GOT3 (cell line): ENCODE measurements around the gene MRPL18.
"Not testable (repeated sequence)": the region's sequence is repeated elsewhere in the genome, so short reads cannot be mapped to it uniquely, and the experiment has no call there.

Experiments used
- DNase-seq: peaks from one replicate; lab custom pipeline; 2025; ENCODE audit warnings: mixed read lengths; lab: John Stamatoyannopoulos, UW

MRPL18 gene

DNA sequence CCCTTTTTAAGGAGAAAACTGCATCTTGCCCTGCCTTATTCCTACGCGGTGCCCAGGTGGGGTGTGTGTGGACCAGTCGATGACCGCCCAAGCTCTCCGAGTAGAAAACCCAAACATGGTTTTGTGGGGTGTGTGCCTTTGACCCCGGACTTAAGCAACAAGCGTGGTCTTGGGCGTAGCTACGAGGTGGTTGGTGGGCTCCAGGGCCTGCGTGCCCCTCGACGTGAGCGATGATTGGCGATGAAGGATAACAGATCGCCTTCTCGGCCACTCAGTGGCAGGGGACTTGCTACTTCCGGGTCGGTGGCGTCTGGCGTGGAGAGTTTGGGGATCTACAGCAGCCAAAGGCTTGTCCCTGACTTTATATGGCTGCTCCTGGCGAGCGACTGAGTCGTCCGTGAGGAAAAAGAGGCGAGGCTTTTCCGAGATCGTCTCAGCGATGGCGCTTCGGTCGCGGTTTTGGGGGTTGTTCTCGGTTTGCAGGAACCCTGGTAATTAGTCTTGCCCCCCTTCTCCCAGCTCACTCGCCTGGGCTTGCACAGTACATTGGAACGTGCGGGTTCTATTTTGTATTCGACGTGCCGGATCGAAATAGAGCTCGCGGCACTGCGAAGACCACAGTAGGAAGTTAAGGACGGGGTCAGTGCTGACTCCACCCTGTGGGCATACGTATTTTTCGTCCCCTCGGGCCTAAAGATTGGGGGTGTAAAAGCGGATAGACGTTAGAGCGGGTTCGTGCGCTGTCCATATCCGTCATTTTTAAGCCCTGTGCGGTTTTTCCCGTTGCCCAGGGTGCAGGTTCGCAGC lies at the start of gene MRPL18:
Gene MRPL18, plus strand, starts transcription at position 319 of the 807 bp plus-strand sequence. Its CDS starts 121 bp downstream, at position 440.
- DNase-seq = peak; percentile 48

DNA sequence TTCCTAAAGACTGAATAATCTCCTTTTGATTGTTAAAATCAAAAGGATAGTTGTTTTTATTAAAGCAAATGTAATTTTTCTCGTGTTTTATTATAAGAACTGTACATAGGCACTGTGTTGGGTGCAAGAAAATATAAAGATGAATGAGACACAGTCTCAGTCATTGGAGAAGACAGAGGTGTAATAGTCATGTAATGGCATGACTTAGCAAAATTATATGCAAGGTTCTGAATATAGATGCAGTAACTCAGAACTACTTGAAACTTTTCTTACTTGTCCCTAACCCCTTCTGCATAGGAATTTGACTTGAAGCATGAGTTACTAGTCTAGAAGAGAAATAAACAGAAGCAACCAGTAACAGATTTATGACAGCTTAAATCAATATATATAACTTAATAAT lies 48.1 kb upstream of the MRPL18 start:
- DNase-seq = no peak

DNA sequence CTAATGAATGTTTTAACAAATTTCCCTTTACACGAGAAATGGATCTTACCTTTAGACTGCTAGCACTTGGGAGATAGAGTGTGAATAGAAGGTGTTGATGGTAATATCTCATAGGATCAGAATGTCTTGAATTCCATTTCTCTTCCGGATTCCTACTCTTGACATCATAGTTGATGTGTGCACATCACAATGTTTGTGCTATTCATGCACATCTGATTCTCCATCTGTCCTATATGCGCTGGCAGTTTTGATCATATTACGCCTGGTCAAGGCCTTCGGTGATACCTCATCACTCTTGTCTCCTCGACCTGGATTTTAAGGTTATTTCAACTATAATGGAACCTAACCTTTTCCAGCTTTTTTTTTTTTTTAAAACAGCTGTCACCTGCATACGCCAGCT lies 45.2 kb upstream of the MRPL18 start:
- DNase-seq = no peak

DNA sequence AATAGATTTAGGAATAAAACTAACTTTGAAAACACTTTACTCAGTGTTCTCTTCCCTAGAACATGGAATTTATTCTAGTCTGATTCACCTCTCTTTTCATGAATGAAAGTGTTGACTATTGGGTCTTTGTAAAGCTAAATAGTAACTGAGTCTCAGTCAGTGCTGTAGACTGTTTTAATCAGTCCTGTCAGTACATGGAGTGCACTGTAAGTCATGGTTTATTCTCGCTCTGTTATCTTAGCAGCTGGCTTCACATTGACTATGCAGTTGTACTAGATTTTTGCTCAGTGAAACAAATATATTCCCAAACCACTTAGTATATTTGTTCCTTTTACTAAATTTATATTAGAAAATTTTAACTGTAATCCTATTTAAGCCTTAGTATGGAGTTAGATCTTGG lies 43.5 kb upstream of the MRPL18 start:
- DNase-seq = no peak

DNA sequence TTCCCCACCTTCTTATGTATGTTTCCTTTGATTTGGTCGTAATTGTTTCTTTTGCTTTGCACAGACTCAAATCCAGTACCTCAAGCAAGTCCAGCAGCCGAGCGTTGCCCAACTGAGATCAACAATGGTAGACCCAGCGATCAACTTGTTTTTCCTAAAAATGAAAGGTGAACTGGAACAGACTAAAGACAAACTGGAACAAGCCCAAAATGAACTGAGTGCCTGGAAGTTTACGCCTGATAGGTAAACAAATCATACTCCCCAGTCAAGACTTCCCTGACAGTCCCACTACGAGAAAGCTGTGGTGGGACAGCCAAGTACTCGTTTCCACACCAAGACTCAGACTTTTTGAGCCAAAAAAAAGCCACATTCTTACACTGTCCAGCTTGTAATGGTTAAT lies 42.1 kb upstream of the MRPL18 start:
- not testable (repeated sequence) for DNase-seq

DNA sequence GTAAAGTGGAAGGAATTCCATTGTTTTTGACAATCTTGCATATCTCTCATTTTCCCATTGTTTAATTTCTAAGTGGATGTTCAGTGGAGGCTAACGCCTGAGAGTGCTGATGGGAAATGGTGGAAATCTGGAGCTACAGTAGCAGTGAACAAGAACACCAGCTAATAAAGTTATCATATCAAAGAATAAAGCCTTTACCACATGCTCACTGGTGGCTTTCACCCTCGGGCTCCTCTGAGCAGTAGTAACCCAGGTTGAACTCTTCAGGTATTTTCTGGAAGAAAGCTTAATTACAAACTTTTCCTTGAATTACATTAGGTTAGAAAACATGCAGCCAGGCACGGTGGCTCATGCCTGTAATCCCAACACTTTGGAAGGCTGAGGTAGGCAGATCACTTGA lies 38.8 kb upstream of the MRPL18 start:
- DNase-seq = no peak

DNA sequence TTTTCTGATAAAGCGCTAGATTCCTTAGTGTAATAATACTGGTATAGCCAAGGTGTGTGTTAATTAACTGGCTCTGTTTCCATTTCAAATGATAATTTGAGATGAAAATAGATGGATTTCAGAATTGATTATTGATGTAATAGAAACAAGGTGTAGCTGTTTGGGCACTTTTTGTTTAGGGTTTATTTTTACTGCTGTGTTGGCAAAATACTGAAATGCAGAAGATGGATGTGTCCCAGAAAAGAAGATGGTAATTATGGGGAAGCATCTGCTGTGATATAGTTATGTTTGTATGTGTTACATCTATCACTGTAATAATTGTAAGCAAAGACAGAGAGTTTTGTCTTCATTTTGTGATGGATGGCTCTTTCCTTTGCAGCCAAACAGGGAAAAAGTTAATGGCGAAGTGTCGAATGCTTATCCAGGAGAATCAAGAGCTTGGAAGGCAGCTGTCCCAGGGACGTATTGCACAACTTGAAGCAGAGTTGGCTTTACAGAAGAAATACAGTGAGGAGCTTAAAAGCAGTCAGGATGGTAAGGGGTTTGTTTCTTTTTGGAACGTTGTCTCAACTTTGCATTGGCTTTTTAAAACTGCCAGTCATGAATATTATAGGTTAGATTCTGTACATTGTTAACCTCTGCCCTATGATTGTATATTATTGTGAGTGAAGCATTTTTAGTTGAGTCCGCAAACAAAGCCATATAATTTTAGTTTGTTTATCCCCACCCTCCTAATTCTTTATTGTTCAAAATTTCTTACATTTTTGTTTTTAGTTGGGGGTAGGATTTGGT lies 37.0 kb upstream of the MRPL18 start:
- DNase-seq = no peak

DNA sequence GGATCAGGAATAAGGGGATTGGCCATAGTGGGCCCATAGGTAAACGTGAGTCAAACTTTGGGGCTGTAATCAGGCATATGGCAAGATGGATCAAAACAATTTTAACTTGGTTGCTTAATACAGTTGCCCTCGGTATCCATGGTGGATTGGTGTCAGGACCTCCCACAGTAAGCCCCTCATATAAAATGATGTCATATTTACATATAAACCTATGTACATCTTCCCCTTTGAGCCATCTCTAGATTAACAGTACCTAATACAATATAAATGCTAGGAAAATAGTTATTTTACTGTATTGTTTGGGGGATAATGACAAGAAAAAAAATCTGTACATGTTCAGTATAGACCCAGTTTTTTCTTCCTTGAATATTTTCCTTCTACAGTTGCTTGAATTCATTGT lies 35.9 kb upstream of the MRPL18 start:
- DNase-seq = no peak

DNA sequence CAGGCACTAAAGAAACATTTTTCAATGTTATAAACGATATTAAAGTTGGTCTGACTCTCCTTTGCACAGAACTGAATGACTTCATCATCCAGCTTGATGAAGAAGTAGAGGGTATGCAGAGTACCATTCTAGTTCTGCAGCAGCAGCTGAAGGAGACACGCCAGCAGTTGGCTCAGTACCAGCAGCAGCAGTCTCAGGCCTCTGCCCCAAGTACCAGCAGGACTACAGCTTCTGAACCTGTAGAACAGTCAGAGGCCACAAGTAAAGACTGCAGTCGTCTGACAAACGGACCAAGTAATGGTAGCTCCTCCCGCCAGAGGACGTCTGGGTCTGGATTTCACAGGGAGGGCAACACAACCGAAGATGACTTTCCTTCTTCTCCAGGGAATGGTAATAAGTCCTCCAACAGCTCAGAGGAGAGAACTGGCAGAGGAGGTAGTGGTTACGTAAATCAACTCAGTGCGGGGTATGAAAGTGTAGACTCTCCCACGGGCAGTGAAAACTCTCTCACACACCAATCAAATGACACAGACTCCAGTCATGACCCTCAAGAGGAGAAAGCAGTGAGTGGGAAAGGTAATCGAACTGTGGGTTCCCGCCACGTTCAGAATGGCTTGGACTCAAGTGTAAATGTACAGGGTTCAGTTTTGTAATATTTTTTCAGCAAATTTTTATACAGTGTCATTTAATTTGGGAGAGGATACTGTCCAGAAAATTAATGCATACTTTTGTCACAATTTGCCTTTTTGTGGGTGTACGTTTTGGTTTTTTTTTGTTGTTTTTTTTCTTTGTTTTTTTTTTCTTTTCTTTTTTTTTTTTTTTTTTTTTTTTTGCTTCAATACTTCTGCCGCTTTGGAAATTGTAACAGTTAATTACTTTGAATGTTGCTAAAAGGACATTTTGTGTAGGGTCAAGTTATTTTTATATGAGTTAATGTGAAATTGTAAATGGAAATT lies 35.0 kb upstream of the MRPL18 start:
- no peak for DNase-seq

DNA sequence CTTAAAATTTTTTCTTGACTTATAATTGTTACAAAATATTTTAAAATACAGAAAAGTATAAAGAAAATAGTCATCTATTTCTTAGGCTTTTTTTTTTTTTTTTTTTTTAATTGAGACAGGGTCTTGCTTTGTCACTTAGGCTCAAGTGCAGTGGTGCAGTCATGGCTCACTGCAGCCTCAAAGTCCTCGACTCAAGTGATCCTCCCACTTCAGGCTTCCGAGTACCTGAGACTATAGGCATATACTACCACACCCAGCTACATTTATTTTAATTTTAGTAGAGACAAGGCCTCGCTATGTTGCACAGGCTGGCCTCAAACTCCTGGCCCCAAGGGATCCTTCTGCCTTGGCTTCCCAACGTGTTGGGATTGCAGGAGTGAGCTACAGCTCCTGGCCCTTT lies 33.8 kb upstream of the MRPL18 start:
- DNase-seq = no peak

DNA sequence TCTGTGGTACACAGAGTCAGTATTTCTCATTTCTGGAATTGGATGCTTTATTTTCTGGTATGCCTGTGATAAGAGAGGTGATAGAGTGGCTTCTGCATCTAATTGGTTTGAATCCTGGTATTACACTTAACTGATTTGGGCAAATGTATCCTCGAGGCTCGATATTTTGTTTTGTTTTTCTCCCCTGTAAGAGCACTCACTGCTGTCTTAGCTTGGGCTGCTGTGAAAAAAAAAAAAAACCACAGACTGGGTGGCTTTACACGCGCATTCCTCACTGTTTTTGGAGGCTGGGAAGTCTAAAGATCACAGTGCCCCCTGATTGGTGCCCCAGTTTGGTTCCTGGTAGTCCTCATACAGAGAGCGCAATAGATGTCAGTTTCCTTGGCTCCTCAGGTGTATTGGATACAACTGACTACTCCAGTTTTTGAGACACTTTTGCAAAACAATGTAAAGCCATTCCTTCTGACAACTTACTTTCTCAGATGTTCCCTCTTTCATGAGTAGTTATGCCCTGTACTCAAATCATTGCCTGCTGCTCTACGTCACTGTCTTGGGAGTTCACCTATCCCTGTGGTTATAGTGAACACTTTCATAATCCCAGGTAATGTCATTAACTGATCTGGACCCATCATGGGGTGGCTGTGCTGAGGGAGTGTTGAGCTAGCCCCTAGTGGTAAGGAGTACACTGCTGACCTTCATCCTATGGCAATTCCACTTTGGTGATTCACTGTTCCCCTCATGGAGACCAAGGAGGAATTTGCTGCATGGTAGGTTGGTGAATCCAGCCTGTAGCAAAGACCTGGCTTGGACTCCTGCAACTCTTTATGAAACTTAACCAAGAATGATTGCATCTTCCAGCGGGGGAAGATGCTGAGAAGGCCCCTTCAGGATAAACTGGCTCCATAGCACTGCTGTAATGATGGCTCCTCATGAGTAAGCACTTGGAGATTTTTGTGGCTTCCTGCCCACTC lies 32.0 kb upstream of the MRPL18 start:
- no peak for DNase-seq

DNA sequence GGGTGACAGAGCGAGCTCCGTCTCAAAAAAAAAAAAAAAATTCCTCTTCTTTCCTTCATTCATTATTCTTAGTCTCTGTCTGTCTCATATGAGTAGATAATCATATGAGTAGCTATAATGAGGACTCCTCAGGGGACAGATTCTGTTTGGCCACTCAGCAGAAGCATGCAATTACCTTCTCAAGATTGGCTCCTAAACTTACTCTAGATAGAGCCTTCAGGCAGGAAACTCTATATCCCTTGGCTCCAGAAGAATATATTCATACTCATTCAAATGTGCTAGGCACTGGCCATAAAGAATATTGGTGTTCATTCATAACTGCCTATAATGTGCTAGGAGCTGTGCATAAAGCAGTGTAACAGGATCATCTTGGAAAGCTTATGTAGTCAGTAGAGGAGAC lies 30.6 kb upstream of the MRPL18 start:
- DNase-seq = no peak

DNA sequence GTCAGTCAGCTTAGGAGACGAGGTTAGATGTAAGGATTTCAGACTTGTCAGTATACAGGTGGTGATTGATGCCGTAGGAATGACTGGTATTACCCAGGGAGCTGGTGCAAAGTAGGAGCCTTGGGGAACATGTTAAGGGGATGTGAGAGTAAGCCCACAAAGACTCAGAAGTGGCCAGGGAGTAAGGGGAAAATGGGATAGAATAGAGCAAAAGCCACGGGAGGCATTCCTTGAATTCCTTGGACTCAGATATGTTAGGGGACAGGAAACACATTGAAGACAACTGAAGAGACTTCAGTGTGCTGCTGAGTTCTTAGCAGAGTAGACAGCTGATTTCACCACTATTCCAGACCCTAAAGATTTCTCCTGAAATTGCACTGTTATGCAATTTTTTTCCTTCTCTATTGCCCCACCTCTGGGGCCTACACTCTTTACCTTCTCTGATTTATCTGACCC lies 29.6 kb upstream of the MRPL18 start:
- DNase-seq = no peak

DNA sequence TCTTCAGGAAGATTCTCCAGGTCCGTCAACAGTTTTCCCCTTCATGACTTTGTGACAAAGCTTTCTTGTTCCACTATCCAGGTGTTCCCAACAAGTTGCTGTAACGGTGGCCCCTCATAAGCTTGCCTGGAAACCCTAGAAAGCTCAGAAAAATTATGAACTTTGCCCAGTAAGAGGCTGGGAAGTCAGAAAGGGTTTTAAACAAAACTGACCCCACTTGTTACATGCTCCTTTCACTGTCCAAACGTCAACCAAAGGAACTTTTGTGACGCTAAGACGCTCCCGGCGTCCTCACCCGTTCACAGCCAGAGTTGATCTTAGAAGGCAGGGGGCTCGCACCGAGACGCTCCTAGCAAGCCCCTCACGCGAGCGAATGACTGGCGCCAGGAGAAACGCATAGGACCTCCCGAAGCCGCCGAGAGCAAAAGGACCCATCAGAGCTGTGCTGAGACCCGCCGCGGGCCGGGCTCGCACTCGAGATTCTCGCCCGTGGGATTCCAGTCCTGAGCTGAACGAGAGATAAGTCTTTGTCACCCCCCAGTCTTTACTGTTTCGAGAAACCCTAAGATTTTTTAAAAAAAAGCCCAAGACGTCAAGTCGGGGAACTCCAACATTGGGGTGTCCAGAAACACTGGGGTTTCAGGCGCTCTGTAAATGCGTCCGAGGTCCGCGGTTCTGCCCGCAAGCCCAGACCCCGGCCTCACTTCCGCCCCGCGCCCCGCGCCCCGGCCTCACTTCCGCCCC lies 29.0 kb upstream of the MRPL18 start:
- no peak for DNase-seq

DNA sequence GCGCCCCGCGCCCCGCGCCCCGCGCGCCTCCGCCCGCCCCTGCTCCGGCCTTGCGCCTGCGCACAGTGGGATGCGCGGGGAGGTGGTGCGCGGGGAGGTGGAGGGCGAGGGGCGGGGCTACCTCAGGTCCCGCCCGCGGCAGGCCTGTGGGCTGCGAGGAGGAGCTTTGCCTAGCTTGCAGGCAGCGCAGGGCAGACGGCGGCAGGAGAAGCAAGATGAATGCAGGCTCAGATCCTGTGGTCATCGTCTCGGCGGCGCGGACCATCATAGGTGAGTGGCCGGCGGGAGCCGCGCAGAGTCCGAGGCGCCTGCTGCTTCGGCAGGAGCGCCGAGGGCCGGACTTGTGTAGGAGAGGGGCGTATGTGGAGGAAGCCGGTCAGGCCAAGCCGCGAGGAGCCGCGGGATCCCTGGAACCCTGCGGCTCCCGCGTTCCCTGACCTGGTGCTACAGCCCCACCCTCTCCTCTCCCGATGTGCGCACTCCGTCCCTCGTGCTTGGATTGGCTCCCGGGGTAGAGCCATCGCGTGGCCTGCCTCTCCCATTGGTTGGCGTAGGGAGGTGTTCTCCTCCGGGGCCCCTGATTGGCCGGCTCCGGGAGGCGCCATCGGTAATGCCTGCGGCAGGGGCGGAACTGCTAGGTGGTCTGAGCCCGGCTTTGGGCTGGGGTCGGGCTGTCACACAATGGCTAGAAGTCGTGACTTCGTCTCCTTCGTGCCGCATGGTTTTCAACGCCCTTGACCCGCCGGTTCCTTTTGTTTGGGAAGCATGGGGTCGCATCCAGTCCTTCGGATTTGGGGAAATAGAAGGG lies 28.2 kb upstream of the MRPL18 start, which contains the start of gene ACAT2:
Gene ACAT2, plus strand, starts transcription at position 173 of the 808 bp plus-strand sequence. Its CDS starts 43 bp downstream, at position 216.
- DNase-seq = peak; percentile 76

DNA sequence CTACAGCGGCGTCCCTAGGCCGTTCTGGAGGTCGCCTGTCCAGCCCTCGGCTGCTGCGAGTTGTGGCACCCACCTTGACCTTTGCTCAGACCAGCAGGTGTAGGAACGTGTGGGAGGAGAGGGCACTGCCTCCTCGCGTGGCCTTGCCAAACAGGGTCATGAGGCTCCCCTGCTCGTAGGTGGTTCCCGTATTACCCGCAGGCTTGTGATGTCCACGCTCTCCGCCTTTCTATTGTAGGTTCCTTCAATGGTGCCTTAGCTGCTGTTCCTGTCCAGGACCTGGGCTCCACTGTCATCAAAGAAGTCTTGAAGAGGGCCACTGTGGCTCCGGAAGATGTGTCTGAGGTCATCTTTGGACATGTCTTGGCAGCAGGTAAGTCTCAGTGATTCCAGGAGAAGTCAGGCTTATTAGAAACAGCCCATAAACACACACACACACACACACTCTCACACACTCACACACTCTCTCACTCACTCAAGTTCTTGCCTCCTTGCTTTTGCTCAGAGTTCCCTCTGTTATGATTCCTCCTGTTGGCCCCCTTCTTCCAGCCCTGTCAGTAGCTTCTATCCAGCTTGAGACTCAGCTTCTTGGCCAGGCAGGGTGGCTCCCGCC lies 27.5 kb upstream of the MRPL18 start:
- no peak for DNase-seq

DNA sequence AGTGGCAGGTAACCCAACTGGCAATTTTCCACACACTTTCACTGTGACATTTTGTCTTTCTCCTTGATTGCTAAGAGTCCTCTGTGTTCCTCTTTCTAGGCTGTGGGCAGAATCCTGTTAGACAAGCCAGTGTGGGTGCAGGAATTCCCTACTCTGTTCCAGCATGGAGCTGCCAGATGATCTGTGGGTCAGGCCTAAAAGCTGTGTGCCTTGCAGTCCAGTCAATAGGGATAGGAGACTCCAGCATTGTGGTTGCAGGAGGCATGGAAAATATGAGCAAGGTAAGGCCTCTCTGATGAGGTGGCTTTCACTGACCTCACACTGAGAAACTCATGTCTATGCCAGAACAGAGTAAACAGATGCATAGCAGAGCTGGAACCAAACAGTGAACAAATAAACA lies 23.4 kb upstream of the MRPL18 start:
- DNase-seq = no peak

DNA sequence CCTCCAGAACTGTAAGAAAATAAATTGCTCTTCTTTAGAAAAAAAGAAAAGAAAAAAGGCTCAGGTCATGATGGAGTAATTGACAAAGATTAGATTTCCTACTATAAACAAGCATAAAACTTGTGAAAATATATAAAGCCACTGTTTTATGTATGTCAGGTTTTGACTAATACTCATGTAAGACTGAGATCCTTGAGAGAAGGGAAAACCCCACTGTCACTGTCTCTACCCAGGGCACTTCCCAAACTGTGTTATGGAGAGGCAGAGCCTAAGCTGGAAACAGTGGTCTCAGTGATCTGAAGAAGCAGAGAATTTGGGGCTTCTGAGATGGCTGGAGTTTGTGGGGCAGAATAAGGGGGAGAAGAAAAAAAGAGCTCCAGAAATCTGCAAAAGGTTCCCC lies 20.8 kb upstream of the MRPL18 start:
- no peak for DNase-seq

DNA sequence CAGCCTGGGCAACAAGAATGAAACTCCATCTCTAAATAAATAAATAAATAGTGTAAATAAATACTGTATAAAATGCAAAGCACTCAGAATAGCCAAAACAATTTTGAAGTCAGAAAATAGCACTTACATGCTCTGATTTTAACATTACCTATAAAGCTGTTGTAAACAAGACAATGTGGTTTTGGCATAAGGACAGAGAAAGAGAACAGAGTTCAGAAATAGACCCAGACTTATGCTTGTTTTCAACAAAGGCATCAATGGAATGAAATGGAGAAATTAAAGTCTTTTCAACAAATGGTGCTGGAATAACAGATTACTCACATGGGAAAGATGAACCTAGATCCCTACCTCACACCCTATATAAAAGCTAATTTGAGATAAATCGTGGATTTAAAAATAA lies 18.1 kb upstream of the MRPL18 start:
- DNase-seq = no peak
